ENCODE results near the gene TM4SF4.

TM4SF4 gene

DNA sequence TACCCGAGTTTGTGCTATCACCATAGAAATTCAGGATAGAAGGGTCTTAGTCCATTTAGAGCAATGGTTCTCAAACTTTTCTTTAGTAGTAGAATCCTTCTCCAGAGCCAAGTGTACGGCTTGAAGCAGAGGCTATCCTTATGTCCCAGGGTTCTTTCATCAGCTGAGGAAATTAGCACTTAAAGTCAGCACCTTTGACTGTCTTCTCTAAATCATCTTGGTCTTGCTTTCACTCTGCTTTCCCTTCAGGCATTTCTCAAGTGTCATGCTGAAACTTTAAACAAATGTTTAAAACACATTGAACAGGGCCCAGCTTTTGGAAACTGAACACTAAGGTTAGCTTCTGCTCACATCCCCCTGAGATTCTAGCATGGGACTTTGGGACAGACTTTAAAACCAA, 78.2 kb downstream of the TM4SF4 start:
- no peaks in the 10 kb centered on the region for H3F3A ChIP-seq (ENCODE audit: low read depth)
- H2AFZ ChIP-seq (ENCODE audit: low read length): no peak overlapping the region
- no peaks in the 10 kb centered on the region for H3K36me3 ChIP-seq (ENCODE audit: insufficient read depth, low read length)
- H3K4me3 ChIP-seq (ENCODE audit: low read length, poor library complexity, severe bottlenecking): no peak overlapping the region
- H3K27me3 ChIP-seq (ENCODE audit: insufficient read depth, low read length, poor library complexity, severe bottlenecking): no peaks in the 10 kb centered on the region
- H4K20me1 ChIP-seq (ENCODE audit: insufficient read depth, low read length, poor library complexity, severe bottlenecking): no peaks in the 10 kb centered on the region
- no peak overlapping the region for H3K4me2 ChIP-seq (ENCODE audit: low read depth, low read length, poor library complexity, severe bottlenecking)
- H3K4me1 ChIP-seq (ENCODE audit: insufficient read depth, low read length, poor library complexity, severe bottlenecking): peaks cover 10% of the 10 kb centered on the region
- no peaks in the 10 kb centered on the region for H3K9me2 ChIP-seq (replicated peaks; ENCODE audit: low read depth, low read length)
- no peaks in the 10 kb centered on the region for H3K9me3 ChIP-seq (ENCODE audit: insufficient read depth, low read depth, low read length)
- no peaks in the 10 kb centered on the region for H3K79me2 ChIP-seq (ENCODE audit: insufficient read depth, low read length)
- TF ChIP-seq CTCF (conservative IDR thresholded peaks at IDR 0.05; ENCODE audit: low read length) (no peak), EZH2phosphoT487 (IDR thresholded peaks at IDR 0.05; ENCODE audit: borderline replicate concordance) (no peak)
- no peak overlapping the region for H3K9ac ChIP-seq (ENCODE audit: low read depth, low read length, poor library complexity, severe bottlenecking)

All from Loucy (cell line).